ENCODE results near the gene CDYL2. TPM values are rescaled to one million over a fixed set of nuclear protein-coding genes. Genes with fewer than 3 reads are reported as not detected.

Gene CDYL2
- total RNA-seq, 4 donors from 2014 or later = 2.2 to 5.7 (median 3.2) TPM

DNA sequence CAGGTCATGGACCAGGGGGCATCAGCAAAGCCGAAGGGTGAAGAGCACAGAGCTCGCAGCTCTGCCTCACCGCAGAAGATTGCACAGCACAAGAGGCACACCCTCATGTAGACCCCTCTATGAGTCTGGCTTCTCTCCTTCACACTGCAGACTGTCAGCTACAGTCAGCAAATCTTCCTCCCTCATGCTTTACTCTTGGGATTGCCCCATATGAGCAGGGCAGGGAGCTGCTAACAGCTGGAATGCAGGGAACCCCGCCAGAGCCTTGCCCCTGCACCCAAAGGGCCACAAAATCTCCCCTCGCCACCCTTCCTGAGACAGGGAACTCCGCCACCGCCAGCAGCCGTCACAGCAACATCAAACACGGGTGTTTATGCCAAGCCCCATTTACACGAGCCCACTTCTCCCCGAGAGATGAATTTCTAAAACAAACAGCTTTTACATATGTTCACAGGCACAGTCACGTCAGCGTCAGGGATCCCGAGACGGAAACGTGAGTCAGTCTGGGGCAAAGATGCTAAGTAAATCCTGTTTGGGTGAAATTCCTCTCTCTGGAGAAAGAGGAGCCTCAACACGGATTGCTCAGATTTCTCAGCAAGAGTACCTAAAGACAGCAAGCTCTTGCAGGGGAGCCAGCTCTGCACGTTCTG is 121.9 kb downstream of the CDYL2 start:
- TF ChIP-seq POLR2A (IDR thresholded peaks at IDR 0.05) (no peak), EP300 (IDR thresholded peaks at IDR 0.05) (no peak)
- TF ChIP-seq, protein P1, sequence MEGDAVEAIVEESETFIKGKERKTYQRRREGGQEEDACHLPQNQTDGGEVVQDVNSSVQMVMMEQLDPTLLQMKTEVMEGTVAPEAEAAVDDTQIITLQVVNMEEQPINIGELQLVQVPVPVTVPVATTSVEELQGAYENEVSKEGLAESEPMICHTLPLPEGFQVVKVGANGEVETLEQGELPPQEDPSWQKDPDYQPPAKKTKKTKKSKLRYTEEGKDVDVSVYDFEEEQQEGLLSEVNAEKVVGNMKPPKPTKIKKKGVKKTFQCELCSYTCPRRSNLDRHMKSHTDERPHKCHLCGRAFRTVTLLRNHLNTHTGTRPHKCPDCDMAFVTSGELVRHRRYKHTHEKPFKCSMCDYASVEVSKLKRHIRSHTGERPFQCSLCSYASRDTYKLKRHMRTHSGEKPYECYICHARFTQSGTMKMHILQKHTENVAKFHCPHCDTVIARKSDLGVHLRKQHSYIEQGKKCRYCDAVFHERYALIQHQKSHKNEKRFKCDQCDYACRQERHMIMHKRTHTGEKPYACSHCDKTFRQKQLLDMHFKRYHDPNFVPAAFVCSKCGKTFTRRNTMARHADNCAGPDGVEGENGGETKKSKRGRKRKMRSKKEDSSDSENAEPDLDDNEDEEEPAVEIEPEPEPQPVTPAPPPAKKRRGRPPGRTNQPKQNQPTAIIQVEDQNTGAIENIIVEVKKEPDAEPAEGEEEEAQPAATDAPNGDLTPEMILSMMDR (IDR thresholded peaks at IDR 0.05) = no peak
- H3K9me3 ChIP-seq = peaks cover 0 to 1% (median 0%) of the 10 kb centered on the region in 4 donors
- no peak for DNase-seq (ENCODE audit: low spot score in 2 of 2)
- H3K4me1 ChIP-seq = no peaks in the 10 kb centered on the region
- H3K27me3 ChIP-seq = no peaks in the 10 kb centered on the region
- H3K27ac ChIP-seq = no peak overlapping the region
- no peak overlapping the region for H3K4me3 ChIP-seq
- WGBS, 2 donors = 74 to 77% methylated on average over 18 of the region's 18 CpGs
- no peaks in the 10 kb centered on the region for H3K36me3 ChIP-seq

DNA sequence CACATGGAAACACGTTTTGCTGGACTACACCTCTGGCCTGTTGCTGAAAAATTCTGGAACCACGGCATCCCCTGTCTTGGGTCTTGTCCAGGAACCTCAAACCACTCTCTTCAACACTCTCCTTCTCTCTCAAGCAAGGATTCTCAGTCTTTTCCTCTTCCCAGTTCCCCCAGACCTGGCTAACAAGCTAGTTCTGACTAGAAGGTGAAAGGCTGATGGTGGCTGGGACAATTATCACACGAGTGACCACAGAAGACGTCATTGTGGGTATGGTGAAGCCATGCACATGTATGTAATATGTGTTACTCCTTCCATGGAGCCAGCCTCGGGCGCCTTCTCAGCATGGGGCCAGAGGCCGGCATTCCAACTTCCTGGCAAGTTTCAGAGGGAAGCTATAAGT is 123.0 kb downstream of the CDYL2 start:
- H3K27ac ChIP-seq = no peak overlapping the region
- H3K4me3 ChIP-seq = no peak overlapping the region
- peaks cover 0 to 5% (median 0%) of the 10 kb centered on the region in 4 donors for H3K9me3 ChIP-seq
- H3K4me1 ChIP-seq = no peaks in the 10 kb centered on the region
- no peaks in the 10 kb centered on the region for H3K36me3 ChIP-seq
- H3K27me3 ChIP-seq = no peaks in the 10 kb centered on the region
- WGBS, 2 donors = 88 to 89% methylated on average over 7 of the region's 7 CpGs
- TF ChIP-seq EP300 (IDR thresholded peaks at IDR 0.05) = no peak
- TF ChIP-seq, protein P1 (IDR thresholded peaks at IDR 0.05) = no peak
- no peak for DNase-seq (ENCODE audit: low spot score in 2 of 2)

DNA sequence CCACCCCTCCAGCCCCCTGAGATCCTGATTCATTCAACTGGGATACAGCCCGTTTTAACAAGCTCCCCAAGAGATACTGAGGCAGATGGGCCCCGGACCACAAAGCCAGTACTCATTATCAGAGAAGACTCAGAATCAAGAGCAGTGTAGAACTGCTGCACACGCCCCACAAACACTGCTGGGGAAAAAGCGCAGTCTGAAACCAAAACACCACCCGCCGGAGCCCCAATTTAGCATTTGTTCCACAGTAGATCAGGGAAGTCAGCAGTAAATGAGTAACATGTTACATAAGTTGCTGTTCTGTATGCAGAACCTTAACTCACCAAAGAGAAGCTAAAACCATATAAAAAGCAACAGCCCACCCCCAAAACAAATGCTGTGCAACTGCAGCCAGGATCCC is 123.6 kb downstream of the CDYL2 start:
- TF ChIP-seq, protein P1 (IDR thresholded peaks at IDR 0.05) = no peak
- no peak for TF ChIP-seq EP300 (IDR thresholded peaks at IDR 0.05)
- no peak for TF ChIP-seq POLR2A (IDR thresholded peaks at IDR 0.05)
- no peak for DNase-seq (ENCODE audit: low spot score in 2 of 2)
- no peak overlapping the region for H3K4me3 ChIP-seq
- no peaks in the 10 kb centered on the region for H3K36me3 ChIP-seq
- H3K9me3 ChIP-seq = peaks cover 0 to 5% (median 0%) of the 10 kb centered on the region in 4 donors
- H3K27ac ChIP-seq = no peak overlapping the region
- WGBS, 2 donors = 87 to 95% methylated on average over 6 of the region's 6 CpGs
- no peaks in the 10 kb centered on the region for H3K27me3 ChIP-seq
- peaks cover 0 to 4% (median 0%) of the 10 kb centered on the region in 4 donors for H3K4me1 ChIP-seq

DNA sequence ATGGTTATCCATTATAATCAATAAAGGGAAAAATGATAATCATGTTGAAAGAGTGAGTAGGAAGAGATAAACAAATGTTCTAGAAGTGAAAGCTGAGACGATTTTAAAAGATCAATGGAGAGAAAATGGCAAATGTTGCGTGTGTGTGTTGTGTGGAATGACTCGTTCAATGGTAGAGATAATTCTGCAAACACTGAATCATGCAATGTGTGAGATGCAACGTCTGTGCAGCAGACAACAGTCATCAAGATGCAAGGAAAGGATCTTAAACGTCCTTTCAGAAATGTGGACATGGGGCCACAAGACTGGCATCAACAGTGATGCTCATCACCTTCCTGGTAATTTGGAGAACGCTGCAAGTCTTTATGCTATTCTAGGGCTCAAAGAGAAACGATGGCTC is 124.4 kb downstream of the CDYL2 start:
- H3K4me3 ChIP-seq = no peak overlapping the region
- 86 to 89% methylated on average over 7 of the region's 7 CpGs for WGBS, 2 donors
- no peaks in the 10 kb centered on the region for H3K27me3 ChIP-seq
- DNase-seq (ENCODE audit: low spot score in 2 of 2) = no peak
- TF ChIP-seq EP300 (IDR thresholded peaks at IDR 0.05) = no peak
- TF ChIP-seq, protein P1 (IDR thresholded peaks at IDR 0.05) = no peak
- TF ChIP-seq POLR2A (IDR thresholded peaks at IDR 0.05) = no peak
- peaks cover 0 to 5% (median 0%) of the 10 kb centered on the region in 4 donors for H3K9me3 ChIP-seq
- H3K4me1 ChIP-seq = peaks cover 0 to 5% (median 0%) of the 10 kb centered on the region in 4 donors
- H3K27ac ChIP-seq = no peak overlapping the region
- H3K36me3 ChIP-seq = no peaks in the 10 kb centered on the region

DNA sequence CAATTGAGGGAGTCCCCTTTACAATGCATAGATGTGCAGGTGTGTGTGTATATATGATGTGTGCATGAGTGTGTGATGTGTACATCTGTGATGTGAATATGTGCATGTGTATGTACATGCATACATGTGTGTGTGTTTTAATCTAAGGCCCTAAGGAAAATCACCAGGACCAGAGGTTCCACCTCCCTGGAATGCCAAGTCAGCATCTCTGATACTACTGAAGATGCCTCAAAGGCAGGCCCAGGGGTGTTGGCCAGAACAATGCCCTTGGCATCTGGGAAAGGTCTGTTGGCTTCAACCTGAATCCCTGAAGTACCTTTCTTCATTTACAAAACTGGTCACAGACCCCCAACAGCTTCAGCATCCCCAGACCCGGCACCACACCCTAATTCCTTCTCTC is 129.5 kb downstream of the CDYL2 start:
- no peak for DNase-seq (ENCODE audit: low spot score in 2 of 2)
- 92 to 95% methylated on average over 1 of the region's 1 CpG for WGBS, 2 donors

More for the DNA sequence above, 129.5 kb downstream of the CDYL2 start:
- Histone ChIP-seq H3K36me3 (no peaks in the 10 kb centered on the region), H3K27me3 (no peaks in the 10 kb centered on the region), H3K4me1 (peaks cover 0 to 5% (median 0%) of the 10 kb centered on the region in 4 donors), H3K27ac (no peak overlapping the region), H3K9me3 (peaks cover 0 to 5% (median 0%) of the 10 kb centered on the region in 4 donors), H3K4me3 (no peak overlapping the region)
- TF ChIP-seq, protein P1 (IDR thresholded peaks at IDR 0.05) = no peak
- TF ChIP-seq EP300 (IDR thresholded peaks at IDR 0.05) (no peak), POLR2A (IDR thresholded peaks at IDR 0.05) (no peak)
